Bone marrow (tissue), 2 donors: ENCODE data around the gene TMEM190.

ENCODE experiments used
- DNase-seq, 2 donors: peaks; one replicate each; lab custom pipeline; 2025; lab: John Stamatoyannopoulos, UW

TMEM190 gene

DNA sequence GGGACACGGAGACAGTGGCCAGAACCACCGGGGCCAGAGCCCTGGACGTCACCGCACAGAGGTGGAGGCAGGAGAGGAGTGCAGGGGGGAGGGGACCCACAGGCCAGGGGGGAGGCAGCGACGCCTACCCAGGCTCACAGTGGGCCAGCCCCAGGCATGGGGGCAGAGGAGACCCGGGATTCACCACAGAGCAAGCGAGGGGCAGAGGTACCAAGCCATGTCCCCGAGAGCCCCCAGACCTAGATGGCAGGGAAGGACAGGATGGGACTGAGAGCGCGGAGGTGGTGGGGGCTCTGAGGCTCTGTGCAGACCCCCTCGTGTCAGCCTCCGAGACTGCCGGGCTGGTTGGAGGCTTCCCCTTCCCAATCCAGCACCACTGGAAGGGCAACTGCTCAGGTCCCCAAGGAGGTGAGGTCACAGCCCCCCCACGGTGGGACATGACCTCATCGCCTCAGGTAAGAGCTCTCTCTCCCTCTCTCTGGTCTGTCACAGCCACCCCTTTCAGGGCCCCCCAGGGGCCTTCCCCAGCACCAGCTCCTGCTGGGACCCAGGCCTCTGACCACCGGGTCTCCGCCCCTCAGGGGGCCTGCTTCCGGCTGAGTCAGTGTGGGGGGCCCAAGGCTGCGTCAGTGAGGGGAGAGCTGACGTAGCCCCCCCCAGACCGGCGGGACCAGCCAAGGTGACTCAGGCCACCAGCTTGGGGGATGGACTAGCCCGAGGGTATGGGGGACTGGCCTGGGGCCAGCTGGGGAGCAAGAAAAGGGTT, 4.1 kb upstream of the TMEM190 start:
- no peak for DNase-seq

DNA sequence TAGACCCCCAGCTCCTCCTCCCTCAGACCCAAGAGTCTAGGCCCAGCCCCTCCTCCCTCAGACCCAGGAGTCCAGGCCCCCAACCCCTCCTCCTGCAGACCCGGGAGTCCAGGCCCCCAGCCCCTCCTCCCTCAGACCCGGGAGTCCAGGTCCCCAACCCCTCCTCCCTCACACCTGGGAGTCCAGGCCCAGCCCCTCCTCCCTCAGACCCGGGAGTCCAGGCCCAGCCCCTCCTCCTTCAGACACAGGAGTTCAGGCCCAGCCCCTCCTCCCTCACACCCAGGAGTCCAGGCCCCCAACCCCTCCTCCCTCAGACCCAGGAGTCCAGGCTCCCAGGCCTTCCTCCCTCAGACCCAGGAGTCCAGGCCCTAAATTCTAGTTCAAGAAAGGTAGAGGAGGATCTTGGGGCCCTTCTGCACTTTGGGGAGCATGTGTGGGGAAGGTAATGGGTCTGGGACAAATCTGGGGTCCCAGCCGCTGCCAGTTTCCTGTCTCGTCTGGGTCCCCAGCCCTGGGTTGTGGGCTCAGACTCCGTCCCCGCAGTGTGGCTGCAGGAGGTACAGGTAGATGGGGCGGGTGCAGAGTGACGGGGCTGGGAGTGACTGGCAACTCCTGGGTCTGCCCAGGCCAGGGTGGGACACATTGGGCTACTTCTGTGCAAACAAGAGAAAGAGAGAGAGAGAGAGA, 3.2 kb upstream of the TMEM190 start:
- no peak for DNase-seq

DNA sequence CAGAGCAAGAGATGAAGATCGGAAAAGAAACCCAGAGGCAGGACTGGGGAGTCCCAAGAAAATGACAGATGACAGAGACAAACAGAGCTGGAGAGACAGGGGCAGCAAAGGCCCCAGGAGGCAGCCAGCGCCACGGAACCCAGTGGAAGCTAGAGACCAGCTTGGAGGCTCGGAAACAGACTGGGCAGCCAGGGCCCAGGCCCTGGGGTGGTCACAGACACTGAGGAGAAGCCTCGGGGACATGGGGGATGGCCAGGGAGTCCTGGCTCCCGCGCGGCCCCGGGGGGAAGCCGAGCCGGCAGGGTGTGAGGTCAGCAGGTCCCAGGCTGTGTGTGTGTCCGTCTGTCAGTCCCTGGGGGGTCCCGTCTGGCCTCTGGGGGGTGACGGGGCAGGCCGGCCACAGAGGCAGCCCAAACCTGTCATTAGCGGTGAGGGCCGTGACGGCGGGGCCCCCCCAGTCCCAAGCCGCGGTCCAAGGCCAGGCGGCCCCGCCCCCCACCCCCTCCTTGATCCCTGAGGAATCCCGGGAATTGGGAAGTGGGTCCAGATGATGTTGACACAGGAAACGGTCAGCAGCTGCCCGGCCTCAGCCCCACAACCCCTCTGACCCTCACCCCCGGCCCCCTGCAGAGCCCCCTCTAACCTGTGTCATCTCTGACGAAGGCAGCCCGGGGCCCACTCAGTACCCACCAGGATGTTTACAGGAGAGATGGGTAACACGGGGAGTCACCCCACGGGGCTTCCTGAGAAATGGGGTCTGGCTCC, 2.5 kb upstream of the TMEM190 start:
- no peak for DNase-seq

- DNase-seq = no peak
These were observed 918 bp downstream of the TMEM190 start for GRCh38 chr19:55377356-55378131.

DNA sequence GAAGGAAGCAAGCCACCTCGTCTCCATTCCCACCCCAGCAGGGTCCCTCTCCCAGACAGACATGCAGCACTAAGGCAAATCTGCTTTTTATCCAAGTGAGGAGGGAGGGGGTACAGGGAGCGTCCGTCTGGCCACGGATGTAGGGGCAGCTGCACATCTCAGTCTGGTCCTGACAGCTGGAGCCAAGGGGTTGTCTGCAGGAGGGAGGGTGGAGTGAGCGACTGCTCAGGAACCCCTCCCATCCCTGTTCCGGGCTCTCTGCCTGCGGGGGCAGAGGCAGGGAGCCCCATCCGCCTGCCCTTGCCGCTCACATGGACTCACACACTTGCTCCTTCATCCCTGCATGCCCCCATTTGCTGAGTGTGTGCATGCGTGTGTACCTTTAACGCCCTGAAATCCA, 2.5 kb downstream of the TMEM190 start:
- no peak for DNase-seq

- DNase-seq = no peak
These were observed 5.4 kb downstream of the TMEM190 start for GRCh38 chr19:55382013-55382412.

- DNase-seq = no peak
These were observed 6.0 kb downstream of the TMEM190 start for GRCh38 chr19:55382522-55383054.

DNA sequence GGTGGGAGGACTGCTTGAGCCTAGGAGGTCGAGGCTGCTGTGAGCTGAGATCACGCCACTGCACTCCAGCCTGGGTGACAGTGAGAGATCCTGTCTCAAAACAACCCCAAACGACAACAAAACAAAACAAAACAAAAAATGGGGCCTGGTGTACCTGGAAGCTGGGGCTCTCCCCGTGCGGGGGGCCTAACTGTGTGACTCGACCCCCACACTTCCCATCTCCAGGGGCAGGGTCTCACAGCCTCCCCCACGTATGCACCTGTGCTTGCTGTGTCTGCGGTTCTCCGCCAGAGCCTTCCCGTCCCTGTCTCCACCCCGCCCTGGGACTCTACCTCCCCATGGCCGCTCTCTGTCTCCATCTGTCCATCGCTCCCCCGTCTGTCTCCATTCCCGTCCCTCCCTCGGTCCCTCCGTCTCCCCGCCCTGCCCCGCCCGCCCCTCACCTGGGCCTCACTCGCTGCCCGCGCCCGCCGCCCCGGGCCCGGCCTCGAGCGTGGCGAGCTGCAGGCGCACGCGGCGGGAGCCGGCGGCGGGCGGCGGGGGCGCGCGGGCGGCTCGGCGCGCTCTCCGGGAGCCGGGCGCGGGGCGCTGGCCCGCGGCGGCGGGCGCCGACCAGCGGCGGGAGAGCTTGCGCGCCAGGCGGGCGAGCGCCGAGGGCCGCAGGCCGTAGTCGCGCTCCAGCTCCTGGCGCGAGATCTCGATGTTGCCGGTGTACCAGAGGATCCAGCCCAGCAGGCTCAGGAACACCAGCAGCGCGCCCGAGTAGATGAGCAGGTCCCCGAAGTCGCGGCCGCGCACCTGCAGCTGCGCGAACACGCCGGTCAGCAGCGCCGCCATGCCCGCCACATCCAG, 6.9 kb downstream of the TMEM190 start:
- no peak for DNase-seq

DNA sequence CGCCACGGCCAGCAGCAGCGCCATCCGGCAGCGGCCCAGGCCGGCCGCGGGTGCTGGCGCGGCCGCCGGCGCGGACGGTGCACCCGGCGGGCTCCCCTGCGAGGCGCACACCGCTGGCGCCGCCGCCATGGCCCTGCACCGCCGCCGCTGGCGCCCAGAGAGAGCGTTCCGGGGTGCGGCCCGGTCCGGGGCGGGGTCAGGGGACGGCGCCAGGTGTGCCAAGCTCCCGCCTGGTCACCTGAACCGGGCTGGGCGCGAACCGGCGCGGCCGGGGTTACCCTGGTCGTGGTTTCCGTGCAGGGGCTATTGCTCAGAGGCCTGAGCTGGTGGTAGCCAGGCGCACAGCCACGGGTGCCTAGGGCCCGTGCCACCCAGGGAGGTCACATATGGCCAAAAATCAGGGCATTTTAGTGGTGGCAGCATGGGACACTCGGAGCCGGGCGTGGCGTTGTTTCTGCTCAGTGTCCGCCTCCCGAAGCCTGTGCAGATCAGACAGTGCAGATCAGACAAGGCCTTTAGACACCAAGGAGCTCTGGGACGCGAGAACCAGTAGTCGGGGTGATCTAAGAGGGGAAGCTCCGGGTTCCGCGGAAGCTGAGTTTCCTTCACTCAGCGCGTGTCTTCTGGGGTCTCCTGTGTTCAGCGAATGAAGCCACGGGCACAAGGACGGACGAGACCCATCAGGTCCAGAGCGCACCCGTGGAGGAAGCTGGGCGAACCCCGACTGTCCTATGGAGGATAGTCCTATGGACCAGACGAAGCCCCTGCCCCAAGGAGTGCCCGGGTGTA, 7.7 kb downstream of the TMEM190 start, which contains the start of gene TMEM238:
TSS of gene TMEM238 (minus strand) at position 162 of the 789 bp plus-strand sequence. CDS start at position 129, 33 bp downstream.
- peak in 1 of 2 donors; percentile 31 for DNase-seq

DNA sequence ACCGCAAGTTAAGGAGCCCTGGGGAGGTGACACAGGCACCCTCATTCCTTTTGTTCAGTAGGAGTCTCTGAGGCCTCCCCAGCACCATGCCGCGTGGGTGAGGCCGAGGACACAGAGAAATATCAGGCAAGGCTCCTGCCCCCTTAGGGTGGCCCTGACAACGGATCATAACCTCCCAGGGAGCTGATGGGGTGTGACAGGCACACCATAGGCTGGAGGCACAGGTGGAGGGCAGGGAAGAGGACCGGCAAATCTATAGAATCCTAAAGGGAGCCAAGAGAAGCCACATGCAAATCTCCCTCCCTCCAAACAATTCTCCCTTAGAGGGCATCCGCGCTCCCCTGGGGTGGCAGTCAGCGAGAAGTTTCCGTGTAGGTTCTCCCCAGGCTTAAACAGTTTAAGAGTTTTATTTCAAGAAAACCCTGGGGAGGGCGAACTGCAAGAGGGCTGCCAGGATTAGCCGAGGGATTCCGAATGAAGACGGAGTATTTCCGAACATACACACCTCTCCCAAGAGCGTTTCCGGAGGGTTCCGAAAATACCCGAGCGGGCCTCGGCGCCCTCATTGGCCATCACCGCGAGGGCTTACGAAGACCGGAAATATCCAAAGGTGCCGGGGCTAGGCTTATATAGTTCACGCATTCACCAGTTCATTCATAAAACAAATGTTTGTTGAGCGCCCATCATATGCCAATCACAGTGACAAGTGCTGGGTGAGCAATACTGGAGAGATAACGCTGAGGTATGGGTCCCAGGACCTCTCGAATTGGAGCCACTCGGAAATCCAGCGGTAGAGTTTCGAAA, 8.5 kb downstream of the TMEM190 start:
- peak; percentile 93 to 97 for DNase-seq

- DNase-seq = peak; percentile 94 to 97
These were observed 9.3 kb downstream of the TMEM190 start, which contains the start of gene RPL28 for GRCh38 chr19:55385724-55386492. Gene RPL28, plus strand, starts transcription at chr19:55385932. Its CDS starts 426 bp downstream, at chr19:55386358.

GRCh38 chr19:55386493-55386971, 9.9 kb downstream of the TMEM190 start:
- DNase-seq = no peak

DNA sequence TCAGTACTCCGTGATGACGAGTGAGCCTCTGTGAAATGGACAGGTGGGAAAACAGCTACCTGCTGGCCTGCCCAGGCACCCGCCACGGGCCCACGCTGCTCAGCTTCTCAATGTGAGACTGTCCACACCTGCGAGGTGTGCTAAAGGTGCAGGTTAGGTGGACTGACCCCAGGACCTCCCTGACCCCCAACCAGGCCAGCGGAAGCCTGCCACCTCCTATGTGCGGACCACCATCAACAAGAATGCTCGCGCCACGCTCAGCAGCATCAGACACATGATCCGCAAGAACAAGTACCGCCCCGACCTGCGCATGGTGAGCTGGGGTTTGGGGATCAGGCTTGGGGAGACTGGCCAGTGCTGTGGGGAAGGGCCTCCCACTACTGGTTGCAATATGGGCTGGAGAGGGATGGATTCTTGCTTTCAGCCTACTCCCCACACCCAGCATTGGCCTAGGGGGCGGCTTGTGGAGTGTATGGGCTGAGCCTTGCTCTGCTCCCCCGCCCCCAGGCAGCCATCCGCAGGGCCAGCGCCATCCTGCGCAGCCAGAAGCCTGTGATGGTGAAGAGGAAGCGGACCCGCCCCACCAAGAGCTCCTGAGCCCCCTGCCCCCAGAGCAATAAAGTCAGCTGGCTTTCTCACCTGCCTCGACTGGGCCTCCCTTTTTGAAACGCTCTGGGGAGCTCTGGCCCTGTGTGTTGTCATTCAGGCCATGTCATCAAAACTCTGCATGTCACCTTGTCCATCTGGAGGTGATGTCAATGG, 11.3 kb downstream of the TMEM190 start:
- DNase-seq = no peak

GRCh38 chr19:55389386-55390317, 13.0 kb downstream of the TMEM190 start:
- no peak for DNase-seq

DNA sequence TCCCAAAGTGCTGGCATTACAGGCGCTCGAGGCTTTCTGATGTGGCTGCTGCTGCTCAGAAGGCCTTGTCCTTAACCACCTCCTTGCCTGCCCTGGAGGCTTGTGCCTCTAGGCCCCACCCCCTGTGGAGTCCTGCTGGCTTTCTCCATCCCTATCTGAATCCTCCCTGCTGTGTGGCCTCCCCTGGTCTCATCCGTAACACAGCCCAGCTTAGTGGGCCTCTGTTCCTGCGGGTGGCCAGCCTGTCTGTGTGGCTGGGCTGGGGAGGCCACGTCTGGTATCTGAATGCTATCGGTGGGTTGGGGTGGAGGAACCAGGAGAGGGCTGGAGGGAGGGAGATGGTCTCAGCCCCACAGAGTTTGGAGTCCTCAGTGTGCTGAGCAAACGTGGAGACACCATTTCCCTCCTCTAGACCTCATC, 13.8 kb downstream of the TMEM190 start:
- DNase-seq = no peak

GRCh38 chr19:55391191-55391670, 14.6 kb downstream of the TMEM190 start:
- DNase-seq = no peak
